HepG2 (cell line): ENCODE data around the gene TUBB. TPM values are rescaled to one million over a fixed set of nuclear protein-coding genes. Genes with fewer than 3 reads are reported as not detected.
A peak's percentile ranks its signal among the peaks of the same experiment; 100 is the strongest.

ENCODE experiments used
- ATAC-seq: fragments of 200-7000 bp; cut with Tn5 transposase; 3 replicates; pipeline ENCODE4 v1.9.1; 2020; ENCODE audit warnings: mild to moderate bottlenecking, moderate library complexity
- BruUV-seq: library from RNA; stranded (reverse); fragments of 400-500 nt; replicated peaks from 2 replicates; lab custom pipeline; 2021; lab: Mats Ljungman, UMichigan
- CTCF ChIA-PET: fragments of 300-600 bp; formaldehyde crosslinking; extraction: SDS; loops from one replicate; lab custom pipeline; 2021; ENCODE audit warnings: low total read pairs, inconsistent platforms, low intra/inter-chr PET ratio; lab: Yijun Ruan, JAX
- POLR2A ChIA-PET: fragments of 350-600 bp; sonication (Branson Sonifier 250); formaldehyde crosslinking; loops from one replicate; lab custom pipeline; 2020; ENCODE audit warnings: antibody characterized with exemption, inconsistent platforms; lab: Yijun Ruan, JAX
- DNase-seq: peaks from one replicate; pipeline ENCODE4 v3.0.0-alpha.2; 2015; ENCODE audit warnings: low spot score
- FAIRE-seq: peaks from 3 replicates; lab custom pipeline; 2011; peaks lifted over from hg19 to GRCh38; lab: Jason Lieb, UNC
- H2AFZ ChIP-seq: one replicate; pipeline ENCODE4 v1.6.1; 2011; ENCODE audit warnings: low read length, inconsistent platforms
- H3K27ac ChIP-seq: fragments of 300-600 bp; 3 replicates; pipeline ENCODE4 v1.8.0; 2011; ENCODE audit warnings: mixed run types, mild to moderate bottlenecking, mixed read lengths, low read length, inconsistent platforms; ENCODE audit not compliant: insufficient read depth; ENCODE audit errors: extremely low read length
- H3K27me3 ChIP-seq, 2 experiments: fragments of 200-600 bp in 1 of 2; 2 replicates in 1 of 2; 3 replicates in 1 of 2; pipeline versions ENCODE4 v1.6.0 to v1.8.0; 2011; ENCODE audit warnings: low read length in 2 of 2, mild to moderate bottlenecking in 2 of 2, moderate library complexity in 2 of 2, inconsistent platforms in 1 of 2; ENCODE audit not compliant: insufficient read depth in 2 of 2, control insufficient read depth in 1 of 2
- H3K36me3 ChIP-seq, 2 experiments: fragments of 200-600 bp in 1 of 2; replicated peaks in 1 of 2; 2 replicates in 1 of 2; 3 replicates in 1 of 2; pipeline versions ENCODE4 v1.5.1 to v1.8.0; 2011; ENCODE audit warnings: low read length in 2 of 2, inconsistent platforms in 1 of 2; ENCODE audit not compliant: insufficient read depth in 2 of 2, control insufficient read depth in 1 of 2
- H3K4me1 ChIP-seq: 2 replicates; pipeline ENCODE4 v1.5.1; 2012; ENCODE audit warnings: low read length, inconsistent platforms; ENCODE audit not compliant: insufficient read depth
- H3K4me2 ChIP-seq: 2 replicates; pipeline ENCODE4 v1.6.0; 2011; ENCODE audit warnings: low read depth, low read length, inconsistent platforms
- H3K4me3 ChIP-seq, 3 experiments: fragments of 200-600 bp in 1 of 3; sonication (generic), shearing (Covaris generic) in 1 of 3; replicated peaks in 1 of 3; 2 replicates each; pipeline ENCODE4 v1.5.1; 2011 to 2016; ENCODE audit warnings: low read length in 3 of 3, inconsistent platforms in 2 of 3, low read depth in 2 of 3, mild to moderate bottlenecking in 2 of 3, control low read depth in 1 of 3, mixed read lengths in 1 of 3; ENCODE audit not compliant: insufficient read depth in 1 of 3
- H3K79me2 ChIP-seq: one replicate; pipeline ENCODE4 v1.6.1; 2011; ENCODE audit warnings: low read length, inconsistent platforms; ENCODE audit not compliant: insufficient read depth
- H3K9ac ChIP-seq: 2 replicates; pipeline ENCODE4 v1.6.0; 2011; ENCODE audit warnings: mild to moderate bottlenecking, low read depth, low read length, inconsistent platforms; ENCODE audit not compliant: insufficient read depth
- H3K9me3 ChIP-seq: 2 replicates; pipeline ENCODE4 v1.5.1; 2012; ENCODE audit warnings: mild to moderate bottlenecking, low read length
- H4K20me1 ChIP-seq: 2 replicates; pipeline ENCODE4 v1.6.0; 2011; ENCODE audit warnings: inconsistent platforms, mild to moderate bottlenecking, low read length, moderate library complexity; ENCODE audit not compliant: insufficient read depth
- HNF4A ChIP-seq: sonication (generic); formaldehyde crosslinking; IDR thresholded peaks from 2 replicates; pipeline ENCODE4 v1.4.0; 2020; ENCODE audit warnings: missing genetic modification reagents
- SALL2 ChIP-seq: sonication (generic); formaldehyde crosslinking; IDR thresholded peaks from 2 replicates; pipeline ENCODE4 v1.8.1; 2023; ENCODE audit warnings: mild to moderate bottlenecking, missing genetic modification reagents, inconsistent platforms
- THYN1 ChIP-seq: sonication (generic); formaldehyde crosslinking; IDR thresholded peaks from 2 replicates; pipeline ENCODE4 v1.8.1; 2023; ENCODE audit warnings: low read depth, mild to moderate bottlenecking, moderate library complexity, missing genetic modification reagents, borderline replicate concordance
- ZNF280D ChIP-seq: sonication (generic); formaldehyde crosslinking; IDR thresholded peaks from 2 replicates; pipeline ENCODE4 v1.5.1; 2020; ENCODE audit warnings: mild to moderate bottlenecking, missing genetic modification reagents
- ZNF569 ChIP-seq: sonication (generic); formaldehyde crosslinking; IDR thresholded peaks from 2 replicates; pipeline ENCODE4 v1.5.0; 2020; ENCODE audit warnings: mild to moderate bottlenecking, missing genetic modification reagents, moderate library complexity, borderline replicate concordance
- ZNF841 ChIP-seq: sonication (generic); formaldehyde crosslinking; IDR thresholded peaks from 2 replicates; pipeline ENCODE4 v1.8.1; 2023; ENCODE audit warnings: missing genetic modification reagents, borderline replicate concordance
- WGBS: methylation state at CpG from one replicate; pipeline ENCODE4 v1.1.6; 2017; ENCODE audit warnings: low lambda C conversion rate; 5-methylcytosine and 5-hydroxymethylcytosine counted together
- in situ Hi-C: cut with HindIII; loops from 2 replicates; pipeline ENCODE4 v1.10.0; 2017; ENCODE audit warnings: low pct_unique_long_range_greater_than_20kb; ENCODE audit not compliant: extremely low pct_ligation_motif_present
- intact Hi-C: fragments of 100-400 bp; cut with micrococcal nuclease; formaldehyde crosslinking; loops from one replicate; pipeline ENCODE4 v1.10.0; 2022; ENCODE audit not compliant: unreplicated experiment
- polyA plus RNA-seq, 8 experiments: library from polyadenylated mRNA; depleted of rRNA in 3 of 8; stranded (reverse) in 7 of 8; unstranded in 1 of 8; fragments of >200 nt; fragmentation: Illumina TruSeq in 4 of 8; extraction: Trizol in 4 of 8; gene quantifications; 2 replicates each; pipeline versions ENCODE4 v1.2.1 to v1.2.3, GENCODE V29; 2011 to 2016; ENCODE audit warnings: low read depth in 4 of 8, missing spikeins in 1 of 8, mixed read lengths in 1 of 8; ENCODE audit not compliant: insufficient read depth in 1 of 8
- total RNA-seq, 5 experiments: library from RNA; depleted of rRNA; stranded (reverse); fragments of >200 nt; fragmentation: Illumina TruSeq; extraction: Trizol; gene quantifications; 2 replicates each; pipeline ENCODE4 v1.2.3, GENCODE V29; 2016; ENCODE audit warnings: low read depth in 1 of 5
- TF ChIP-seq, protein P1 (sequence below): sonication (generic); formaldehyde crosslinking; IDR thresholded peaks from 2 replicates; pipeline ENCODE4 v1.4.0; 2020; ENCODE audit warnings: mild to moderate bottlenecking, low read depth, missing genetic modification reagents
- TF ChIP-seq, protein P2 (sequence below): sonication (generic); formaldehyde crosslinking; IDR thresholded peaks from 2 replicates; pipeline ENCODE4 v1.4.0; 2020; ENCODE audit warnings: missing genetic modification reagents
- TF ChIP-seq, protein P3 (sequence below): sonication (generic); formaldehyde crosslinking; IDR thresholded peaks from 2 replicates; pipeline ENCODE4 v1.5.0; 2020; ENCODE audit warnings: missing genetic modification reagents, mild to moderate bottlenecking, borderline replicate concordance
- TF ChIP-seq, protein P4 (sequence below): sonication (generic); formaldehyde crosslinking; IDR thresholded peaks from 2 replicates; pipeline ENCODE4; 2020; ENCODE audit warnings: missing genetic modification reagents, mild to moderate bottlenecking, borderline replicate concordance

TUBB gene
- total and polyA plus RNA-seq, 2 of the 13 experiments (the other 11 are each of a cell fraction or from before 2014, with no cell fraction given) = 911 to 1,163 TPM

DNA sequence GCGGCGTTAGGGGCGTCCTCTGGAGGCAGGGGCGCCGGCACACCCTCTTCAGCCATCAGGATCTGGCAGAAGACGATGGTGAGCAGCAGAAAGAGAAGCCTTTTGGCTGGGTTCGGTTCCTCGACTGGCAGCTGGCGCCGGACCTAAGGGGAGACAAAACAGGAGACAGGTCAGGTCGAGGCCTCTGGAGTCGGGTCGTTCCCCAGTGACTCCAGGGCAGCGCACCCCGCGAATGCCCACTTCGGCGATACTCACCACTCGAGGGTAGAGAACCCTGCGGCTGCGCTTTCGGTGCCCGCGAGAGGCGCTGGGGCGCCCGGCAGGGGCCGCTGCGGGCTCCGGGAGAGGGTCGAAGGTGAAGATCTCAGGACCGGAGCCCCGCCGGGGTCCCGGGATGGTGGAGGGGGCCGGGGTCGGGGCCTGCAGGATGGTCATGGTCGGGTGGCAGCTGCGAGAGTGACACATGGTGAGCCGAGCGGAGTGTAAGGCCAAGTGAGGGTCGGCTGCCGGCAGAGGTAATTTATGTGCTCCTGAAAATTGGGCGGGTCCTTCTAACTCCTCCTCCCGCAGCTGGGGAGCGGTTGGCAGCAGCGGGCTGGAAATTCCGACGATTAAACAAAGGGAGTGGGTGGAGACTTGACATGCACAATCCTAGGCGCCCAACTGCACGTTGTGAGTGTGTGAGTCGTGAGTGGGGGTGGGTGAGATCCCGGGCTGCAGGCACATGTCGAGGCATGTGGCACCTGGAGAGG lies 24.1 kb downstream of the TUBB start, which contains the start of gene IER3:
Gene IER3, minus strand, starts transcription at position 494 of the 752 bp plus-strand sequence. Its CDS starts 29 bp downstream, at position 465.
- in situ Hi-C loops = loop anchor here (5.0 kb wide), 2 partner anchors 83 to 133 kb away; no protein-coding TSS in a partner anchor
- peaks cover 78% of the 10 kb centered on the region for H3K4me1 ChIP-seq
- TF ChIP-seq, protein P1, sequence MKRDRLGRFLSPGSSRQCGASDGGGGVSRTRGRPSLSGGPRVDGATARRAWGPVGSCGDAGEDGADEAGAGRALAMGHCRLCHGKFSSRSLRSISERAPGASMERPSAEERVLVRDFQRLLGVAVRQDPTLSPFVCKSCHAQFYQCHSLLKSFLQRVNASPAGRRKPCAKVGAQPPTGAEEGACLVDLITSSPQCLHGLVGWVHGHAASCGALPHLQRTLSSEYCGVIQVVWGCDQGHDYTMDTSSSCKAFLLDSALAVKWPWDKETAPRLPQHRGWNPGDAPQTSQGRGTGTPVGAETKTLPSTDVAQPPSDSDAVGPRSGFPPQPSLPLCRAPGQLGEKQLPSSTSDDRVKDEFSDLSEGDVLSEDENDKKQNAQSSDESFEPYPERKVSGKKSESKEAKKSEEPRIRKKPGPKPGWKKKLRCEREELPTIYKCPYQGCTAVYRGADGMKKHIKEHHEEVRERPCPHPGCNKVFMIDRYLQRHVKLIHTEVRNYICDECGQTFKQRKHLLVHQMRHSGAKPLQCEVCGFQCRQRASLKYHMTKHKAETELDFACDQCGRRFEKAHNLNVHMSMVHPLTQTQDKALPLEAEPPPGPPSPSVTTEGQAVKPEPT (CRISPR knock-in tag) = no peak
- TF ChIP-seq, protein P2, sequence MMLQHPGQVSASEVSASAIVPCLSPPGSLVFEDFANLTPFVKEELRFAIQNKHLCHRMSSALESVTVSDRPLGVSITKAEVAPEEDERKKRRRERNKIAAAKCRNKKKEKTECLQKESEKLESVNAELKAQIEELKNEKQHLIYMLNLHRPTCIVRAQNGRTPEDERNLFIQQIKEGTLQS (CRISPR knock-in tag) = peak; percentile 70; the same call in 1 of the 2 replicates
- TF ChIP-seq, protein P3, sequence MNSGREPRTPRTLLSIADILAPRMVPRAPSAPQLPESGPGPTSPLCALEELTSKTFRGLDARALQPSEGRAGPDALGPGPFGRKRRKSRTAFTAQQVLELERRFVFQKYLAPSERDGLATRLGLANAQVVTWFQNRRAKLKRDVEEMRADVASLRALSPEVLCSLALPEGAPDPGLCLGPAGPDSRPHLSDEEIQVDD = peak; percentile 31; the same call in 1 of the 2 replicates
- TF ChIP-seq HNF4A (CRISPR knock-in tag) (no peak), THYN1 (CRISPR knock-in tag) (no peak), ZNF280D (CRISPR knock-in tag) (no peak), SALL2 (CRISPR knock-in tag) (peak; percentile 81; the same call in 1 of the 2 replicates), ZNF569 (CRISPR knock-in tag) (no peak; the same call in 1 of the 2 replicates), ZNF841 (CRISPR knock-in tag) (no peak; the same call in 1 of the 2 replicates)
- TF ChIP-seq, protein P4, sequence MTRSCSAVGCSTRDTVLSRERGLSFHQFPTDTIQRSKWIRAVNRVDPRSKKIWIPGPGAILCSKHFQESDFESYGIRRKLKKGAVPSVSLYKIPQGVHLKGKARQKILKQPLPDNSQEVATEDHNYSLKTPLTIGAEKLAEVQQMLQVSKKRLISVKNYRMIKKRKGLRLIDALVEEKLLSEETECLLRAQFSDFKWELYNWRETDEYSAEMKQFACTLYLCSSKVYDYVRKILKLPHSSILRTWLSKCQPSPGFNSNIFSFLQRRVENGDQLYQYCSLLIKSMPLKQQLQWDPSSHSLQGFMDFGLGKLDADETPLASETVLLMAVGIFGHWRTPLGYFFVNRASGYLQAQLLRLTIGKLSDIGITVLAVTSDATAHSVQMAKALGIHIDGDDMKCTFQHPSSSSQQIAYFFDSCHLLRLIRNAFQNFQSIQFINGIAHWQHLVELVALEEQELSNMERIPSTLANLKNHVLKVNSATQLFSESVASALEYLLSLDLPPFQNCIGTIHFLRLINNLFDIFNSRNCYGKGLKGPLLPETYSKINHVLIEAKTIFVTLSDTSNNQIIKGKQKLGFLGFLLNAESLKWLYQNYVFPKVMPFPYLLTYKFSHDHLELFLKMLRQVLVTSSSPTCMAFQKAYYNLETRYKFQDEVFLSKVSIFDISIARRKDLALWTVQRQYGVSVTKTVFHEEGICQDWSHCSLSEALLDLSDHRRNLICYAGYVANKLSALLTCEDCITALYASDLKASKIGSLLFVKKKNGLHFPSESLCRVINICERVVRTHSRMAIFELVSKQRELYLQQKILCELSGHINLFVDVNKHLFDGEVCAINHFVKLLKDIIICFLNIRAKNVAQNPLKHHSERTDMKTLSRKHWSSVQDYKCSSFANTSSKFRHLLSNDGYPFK (CRISPR knock-in tag) = peak; percentile 76

More for the DNA sequence above, 24.1 kb downstream of the TUBB start, which contains the start of gene IER3:
- Histone ChIP-seq H4K20me1 (peaks cover 15% of the 10 kb centered on the region), H3K9ac (peak within 1 kb of the TSS; percentile 94), H3K9me3 (no peaks in the 10 kb centered on the region), H2AFZ (no peak within 1 kb of the TSS), H3K27me3 (no peaks in the 10 kb centered on the region; a peak in 1 of 5 replicates), H3K36me3 (peaks cover 6% of the 10 kb centered on the region in 2 experiments; a peak in 4 of 5 replicates), H3K27ac (peak within 1 kb of the TSS; percentile 81), H3K79me2 (peaks cover 27% of the 10 kb centered on the region), H3K4me2 (peak within 1 kb of the TSS; percentile 91), H3K4me3 (peak within 1 kb of the TSS; percentile 91 to 98 (median 98))
- CTCF ChIA-PET = interaction anchor here (1.5 kb wide), 1 partner anchor 84 kb away, joined by 6 read pairs; no protein-coding TSS in a partner anchor
- DNase-seq (peak; percentile 89), FAIRE-seq (peak; percentile 60), ATAC-seq (peak; percentile 38)
- POLR2A ChIA-PET = interaction anchor here (0.6 to 16.9 kb wide), 35 partner anchors 10 to 138 kb away, joined by 3 to 414 read pairs (median 5); partner anchors contain the start of genes MDC1, MRPS18B, NRM and TUBB
- WGBS = 1% methylated on average over 39 of the region's 54 CpGs
- no TSS peak for BruUV-seq
- intact Hi-C loops = loop anchor here (1.0 kb wide), 4 partner anchors 20 to 84 kb away; no protein-coding TSS in a partner anchor
